GM18519 (cell line): ENCODE measurements around the gene RCOR3.
A peak's percentile ranks its signal among the peaks of the same experiment; 100 is the strongest.
"Not testable (repeated sequence)": the region's sequence is repeated elsewhere in the genome, so short reads cannot be mapped to it uniquely, and the experiment has no call there.

Source experiments
- ATAC-seq: cut with Tn5 transposase; IDR thresholded peaks from one replicate; pipeline ENCODE4 v1.9.1; 2021; ENCODE audit warnings: mild to moderate bottlenecking, moderate library complexity; ENCODE audit not compliant: unreplicated experiment, low FRiP score

RCOR3 gene

GRCh38 chr1:211259638-211260126 is 516 bp downstream of the RCOR3 start:
- ATAC-seq, result peak; percentile 11

- peak; percentile 25 for ATAC-seq
Measured at GRCh38 chr1:211260141-211261107, 1.3 kb downstream of the RCOR3 start.

- no peak for ATAC-seq
Measured at GRCh38 chr1:211261229-211261628, 2.1 kb downstream of the RCOR3 start.

GRCh38 chr1:211263022-211263421 is 3.9 kb downstream of the RCOR3 start:
- not testable (repeated sequence) for ATAC-seq

- no peak for ATAC-seq
Measured at GRCh38 chr1:211267204-211267857, 8.2 kb downstream of the RCOR3 start.

- ATAC-seq, result no peak
Measured at GRCh38 chr1:211279340-211279739, 20.2 kb downstream of the RCOR3 start.

GRCh38 chr1:211280910-211281309 is 21.7 kb downstream of the RCOR3 start:
- no peak for ATAC-seq

GRCh38 chr1:211281320-211282022 is 22.3 kb downstream of the RCOR3 start:
- no peak for ATAC-seq

- no peak for ATAC-seq
Measured at GRCh38 chr1:211282023-211282373, 22.8 kb downstream of the RCOR3 start.

- no peak for ATAC-seq
Measured at GRCh38 chr1:211285196-211285595, 26.0 kb downstream of the RCOR3 start.

GRCh38 chr1:211287218-211287617 is 28.1 kb downstream of the RCOR3 start:
- no peak for ATAC-seq

GRCh38 chr1:211292411-211292810 is 33.2 kb downstream of the RCOR3 start:
- ATAC-seq, result no peak

GRCh38 chr1:211296396-211296795 is 37.2 kb downstream of the RCOR3 start:
- no peak for ATAC-seq

- peak; percentile 96 for ATAC-seq
Measured at GRCh38 chr1:211305044-211305443, 45.9 kb downstream of the RCOR3 start.

- ATAC-seq, result no peak
Measured at GRCh38 chr1:211309617-211310016, 50.5 kb downstream of the RCOR3 start.

- no peak for ATAC-seq
Measured at GRCh38 chr1:211313392-211313791, 54.2 kb downstream of the RCOR3 start.

- ATAC-seq, result no peak
Measured at GRCh38 chr1:211318576-211319280, 59.6 kb downstream of the RCOR3 start.

- no peak for ATAC-seq
Measured at GRCh38 chr1:211319892-211320291, 60.7 kb downstream of the RCOR3 start.

GRCh38 chr1:211320980-211321379 is 61.8 kb downstream of the RCOR3 start:
- ATAC-seq, result no peak

- not testable (repeated sequence) for ATAC-seq
Measured at GRCh38 chr1:211321646-211322045, 62.5 kb downstream of the RCOR3 start.
